Activated naive CD4-positive, alpha-beta T cell treated with Interleukin-2 at 50 U/mL for 16 hours (primary cell): Measurements from ENCODE around the gene PRDM1.

ENCODE experiments used
- DNase-seq: peaks from one replicate; pipeline ENCODE4 v3.0.0-alpha.2; 2020

The PRDM1 gene

GRCh38 chr6:106098383-106099234, 12.5 kb downstream of the PRDM1 start:
- peak; percentile 87 for DNase-seq

DNA sequence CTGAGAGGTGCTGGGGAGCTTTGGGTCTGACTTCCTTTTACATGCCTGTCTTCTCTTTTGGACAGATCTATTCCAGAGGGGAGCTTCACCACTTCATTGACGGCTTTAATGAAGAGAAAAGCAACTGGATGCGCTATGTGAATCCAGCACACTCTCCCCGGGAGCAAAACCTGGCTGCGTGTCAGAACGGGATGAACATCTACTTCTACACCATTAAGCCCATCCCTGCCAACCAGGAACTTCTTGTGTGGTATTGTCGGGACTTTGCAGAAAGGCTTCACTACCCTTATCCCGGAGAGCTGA, 13.1 kb downstream of the PRDM1 start:
- no peak for DNase-seq

- no peak for DNase-seq
Measured at GRCh38 chr6:106100755-106101154, 14.6 kb downstream of the PRDM1 start.

DNA sequence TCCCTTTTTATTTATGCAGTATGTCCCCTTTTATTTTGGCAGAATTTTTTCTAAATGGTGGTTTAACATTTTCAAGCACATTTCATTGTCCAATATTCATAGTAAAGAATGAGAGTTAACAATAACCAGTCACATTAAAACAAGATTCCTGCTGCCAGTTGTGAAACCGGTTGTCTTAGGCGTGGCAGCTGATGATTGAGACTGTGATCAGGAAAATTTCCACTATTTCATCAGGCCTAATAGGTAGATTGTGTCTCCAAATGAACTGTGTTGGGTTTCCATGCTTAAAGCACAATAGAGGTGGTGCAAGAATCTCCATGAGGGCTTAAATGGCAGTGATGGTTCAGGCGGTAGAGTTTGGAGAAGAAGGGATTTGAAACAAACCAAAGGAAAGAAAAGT, 15.3 kb downstream of the PRDM1 start:
- DNase-seq = no peak

DNA sequence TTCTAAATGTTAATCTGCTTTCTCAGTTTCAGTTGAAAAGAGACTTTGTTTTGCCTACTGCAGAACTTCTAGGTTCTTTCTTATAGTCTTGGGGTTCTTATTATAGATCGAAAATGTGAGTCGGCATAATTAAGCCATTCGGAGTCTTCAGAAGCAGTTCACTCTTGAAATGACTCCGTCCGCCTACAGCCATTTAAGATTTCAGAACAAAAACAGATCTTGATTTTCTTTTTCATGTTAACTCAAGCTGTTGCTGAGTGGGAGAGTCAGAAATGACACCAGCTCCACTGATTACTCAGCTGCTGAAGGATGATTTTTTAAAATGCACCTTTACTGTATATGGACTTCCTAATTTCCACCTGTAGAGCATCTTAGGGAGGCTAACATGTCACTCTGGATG, 15.9 kb downstream of the PRDM1 start:
- DNase-seq = peak; percentile 75

GRCh38 chr6:106102967-106103727, 17.0 kb downstream of the PRDM1 start:
- no peak for DNase-seq

DNA sequence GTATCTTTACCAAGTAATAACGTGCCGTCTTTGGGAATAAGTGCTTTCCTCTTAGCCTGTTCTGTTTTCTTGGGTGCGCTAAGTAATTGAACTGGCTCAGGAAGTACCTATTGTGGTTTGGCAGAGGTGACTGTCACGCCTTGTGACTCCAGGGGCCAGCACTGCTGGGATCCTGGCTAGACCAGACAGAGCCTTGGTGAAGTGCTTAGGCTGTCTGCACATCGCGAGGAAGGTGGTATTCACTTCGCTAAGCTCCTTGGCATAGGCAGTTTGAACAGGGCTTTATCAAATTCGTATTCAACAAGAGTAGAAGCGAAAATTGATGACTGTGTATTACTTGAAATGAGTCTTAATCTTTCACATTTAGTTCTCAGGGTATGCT, 17.6 kb downstream of the PRDM1 start:
- DNase-seq = peak; percentile 64

- no peak for DNase-seq
Measured at GRCh38 chr6:106104476-106104875, 18.3 kb downstream of the PRDM1 start.

DNA sequence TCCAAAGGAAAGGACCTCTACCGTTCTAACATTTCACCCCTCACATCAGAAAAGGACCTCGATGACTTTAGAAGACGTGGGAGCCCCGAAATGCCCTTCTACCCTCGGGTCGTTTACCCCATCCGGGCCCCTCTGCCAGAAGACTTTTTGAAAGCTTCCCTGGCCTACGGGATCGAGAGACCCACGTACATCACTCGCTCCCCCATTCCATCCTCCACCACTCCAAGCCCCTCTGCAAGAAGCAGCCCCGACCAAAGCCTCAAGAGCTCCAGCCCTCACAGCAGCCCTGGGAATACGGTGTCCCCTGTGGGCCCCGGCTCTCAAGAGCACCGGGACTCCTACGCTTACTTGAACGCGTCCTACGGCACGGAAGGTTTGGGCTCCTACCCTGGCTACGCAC, 18.8 kb downstream of the PRDM1 start:
- no peak for DNase-seq

- DNase-seq = no peak
Measured at GRCh38 chr6:106105493-106105892, 19.4 kb downstream of the PRDM1 start.

- DNase-seq = no peak
Measured at GRCh38 chr6:106106276-106107042, 20.3 kb downstream of the PRDM1 start.

DNA sequence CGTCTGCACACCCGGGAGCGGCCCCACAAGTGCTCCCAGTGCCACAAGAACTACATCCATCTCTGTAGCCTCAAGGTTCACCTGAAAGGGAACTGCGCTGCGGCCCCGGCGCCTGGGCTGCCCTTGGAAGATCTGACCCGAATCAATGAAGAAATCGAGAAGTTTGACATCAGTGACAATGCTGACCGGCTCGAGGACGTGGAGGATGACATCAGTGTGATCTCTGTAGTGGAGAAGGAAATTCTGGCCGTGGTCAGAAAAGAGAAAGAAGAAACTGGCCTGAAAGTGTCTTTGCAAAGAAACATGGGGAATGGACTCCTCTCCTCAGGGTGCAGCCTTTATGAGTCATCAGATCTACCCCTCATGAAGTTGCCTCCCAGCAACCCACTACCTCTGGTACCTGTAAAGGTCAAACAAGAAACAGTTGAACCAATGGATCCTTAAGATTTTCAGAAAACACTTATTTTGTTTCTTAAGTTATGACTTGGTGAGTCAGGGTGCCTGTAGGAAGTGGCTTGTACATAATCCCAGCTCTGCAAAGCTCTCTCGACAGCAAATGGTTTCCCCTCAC, 21.0 kb downstream of the PRDM1 start:
- DNase-seq = no peak

DNA sequence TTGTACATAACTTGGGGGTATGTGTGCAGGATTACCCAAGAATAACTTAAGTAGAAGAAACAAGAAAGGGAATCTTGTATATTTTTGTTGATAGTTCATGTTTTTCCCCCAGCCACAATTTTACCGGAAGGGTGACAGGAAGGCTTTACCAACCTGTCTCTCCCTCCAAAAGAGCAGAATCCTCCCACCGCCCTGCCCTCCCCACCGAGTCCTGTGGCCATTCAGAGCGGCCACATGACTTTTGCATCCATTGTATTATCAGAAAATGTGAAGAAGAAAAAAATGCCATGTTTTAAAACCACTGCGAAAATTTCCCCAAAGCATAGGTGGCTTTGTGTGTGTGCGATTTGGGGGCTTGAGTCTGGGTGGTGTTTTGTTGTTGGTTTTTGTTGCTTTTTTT, 22.0 kb downstream of the PRDM1 start:
- DNase-seq = no peak

GRCh38 chr6:106109029-106109428, 22.9 kb downstream of the PRDM1 start:
- no peak for DNase-seq

- no peak for DNase-seq
Measured at GRCh38 chr6:106110164-106110826, 24.2 kb downstream of the PRDM1 start.

DNA sequence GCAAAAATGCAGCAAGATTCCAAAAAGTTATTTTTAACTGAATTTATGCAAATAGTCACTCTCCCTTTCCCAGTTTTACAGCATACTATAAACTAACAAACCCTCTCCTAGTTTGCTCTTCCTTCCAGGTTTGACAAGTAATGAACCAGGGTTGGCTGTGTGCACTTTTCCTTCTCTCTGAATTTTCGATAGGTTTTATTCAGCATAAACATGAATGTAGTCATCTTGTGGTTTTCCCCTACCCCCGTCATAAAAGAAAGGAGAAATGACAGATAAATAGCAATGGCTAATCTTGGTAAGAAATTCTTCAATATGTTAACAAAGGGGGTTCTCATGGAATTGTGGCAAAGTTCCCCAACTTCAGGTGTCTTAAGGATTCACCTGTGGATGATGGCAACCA, 26.3 kb downstream of the PRDM1 start:
- no peak for DNase-seq

GRCh38 chr6:106113256-106113959, 27.3 kb downstream of the PRDM1 start:
- no peak for DNase-seq

DNA sequence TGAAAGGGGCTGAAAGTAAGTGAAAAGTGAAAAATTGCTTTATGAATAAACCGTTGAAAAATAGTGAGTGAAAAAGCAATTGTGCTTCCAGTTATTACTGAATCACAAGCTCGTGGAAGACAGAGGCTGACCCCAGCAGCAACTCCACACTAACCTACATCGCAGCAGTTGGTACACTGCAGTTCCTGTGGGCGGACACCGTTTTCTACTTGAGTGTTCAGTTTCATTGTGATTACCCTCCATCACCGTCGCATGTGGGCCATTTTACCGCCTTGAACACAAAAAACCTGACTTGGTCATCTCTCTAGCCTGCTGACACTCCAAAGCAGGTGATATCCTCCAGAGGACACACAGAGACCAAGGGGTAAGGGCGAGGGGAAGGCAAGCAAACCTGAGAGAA, 28.4 kb downstream of the PRDM1 start:
- DNase-seq = peak; percentile 82

GRCh38 chr6:106115286-106115685, 29.1 kb downstream of the PRDM1 start:
- no peak for DNase-seq

GRCh38 chr6:106116125-106116832, 30.1 kb downstream of the PRDM1 start:
- no peak for DNase-seq

GRCh38 chr6:106117579-106117978, 31.4 kb downstream of the PRDM1 start:
- DNase-seq = peak; percentile 57
